ENCODE data around the gene DNAH11. TPM values are rescaled to one million over a fixed set of nuclear protein-coding genes. Genes with fewer than 3 reads are reported as not detected.

Gene DNAH11
- total RNA-seq, 4 donors from 2014 or later: 0.20 to 2.5 (median 0.71) TPM

DNA sequence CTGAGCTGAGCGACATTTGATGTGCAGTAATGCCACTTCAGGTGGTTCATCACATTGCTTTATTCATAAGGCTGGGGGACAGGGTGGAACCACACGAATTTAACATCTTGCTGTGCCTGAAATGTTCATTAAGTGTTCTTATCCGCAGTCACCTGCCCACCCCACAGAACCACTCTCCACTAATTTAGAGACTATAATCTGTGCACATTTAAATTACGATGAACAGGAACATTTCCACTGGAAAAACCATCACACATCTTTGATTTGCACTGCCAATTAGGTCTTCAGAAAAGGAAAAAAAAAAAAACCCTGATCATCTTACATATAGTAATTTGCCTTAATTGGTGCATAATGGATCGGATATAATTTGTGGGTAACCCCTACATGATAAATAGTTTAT is 400.6 kb downstream of the DNAH11 start:
- TF ChIP-seq, protein P1, sequence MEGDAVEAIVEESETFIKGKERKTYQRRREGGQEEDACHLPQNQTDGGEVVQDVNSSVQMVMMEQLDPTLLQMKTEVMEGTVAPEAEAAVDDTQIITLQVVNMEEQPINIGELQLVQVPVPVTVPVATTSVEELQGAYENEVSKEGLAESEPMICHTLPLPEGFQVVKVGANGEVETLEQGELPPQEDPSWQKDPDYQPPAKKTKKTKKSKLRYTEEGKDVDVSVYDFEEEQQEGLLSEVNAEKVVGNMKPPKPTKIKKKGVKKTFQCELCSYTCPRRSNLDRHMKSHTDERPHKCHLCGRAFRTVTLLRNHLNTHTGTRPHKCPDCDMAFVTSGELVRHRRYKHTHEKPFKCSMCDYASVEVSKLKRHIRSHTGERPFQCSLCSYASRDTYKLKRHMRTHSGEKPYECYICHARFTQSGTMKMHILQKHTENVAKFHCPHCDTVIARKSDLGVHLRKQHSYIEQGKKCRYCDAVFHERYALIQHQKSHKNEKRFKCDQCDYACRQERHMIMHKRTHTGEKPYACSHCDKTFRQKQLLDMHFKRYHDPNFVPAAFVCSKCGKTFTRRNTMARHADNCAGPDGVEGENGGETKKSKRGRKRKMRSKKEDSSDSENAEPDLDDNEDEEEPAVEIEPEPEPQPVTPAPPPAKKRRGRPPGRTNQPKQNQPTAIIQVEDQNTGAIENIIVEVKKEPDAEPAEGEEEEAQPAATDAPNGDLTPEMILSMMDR (IDR thresholded peaks at IDR 0.05): no peak
- TF ChIP-seq POLR2A (IDR thresholded peaks at IDR 0.05) (no peak), EP300 (IDR thresholded peaks at IDR 0.05) (no peak)
- Histone ChIP-seq H3K4me1 (peaks cover 0 to 27% (median 0%) of the 10 kb centered on the region in 4 donors), H3K27me3 (no peaks in the 10 kb centered on the region), H3K27ac (no peak overlapping the region), H3K36me3 (no peaks in the 10 kb centered on the region), H3K9me3 (no peaks in the 10 kb centered on the region), H3K4me3 (no peak overlapping the region)
- 86 to 89% methylated on average over 5 of the region's 5 CpGs for WGBS, 2 donors
- no peak for DNase-seq (ENCODE audit: low spot score in 2 of 2)

DNA sequence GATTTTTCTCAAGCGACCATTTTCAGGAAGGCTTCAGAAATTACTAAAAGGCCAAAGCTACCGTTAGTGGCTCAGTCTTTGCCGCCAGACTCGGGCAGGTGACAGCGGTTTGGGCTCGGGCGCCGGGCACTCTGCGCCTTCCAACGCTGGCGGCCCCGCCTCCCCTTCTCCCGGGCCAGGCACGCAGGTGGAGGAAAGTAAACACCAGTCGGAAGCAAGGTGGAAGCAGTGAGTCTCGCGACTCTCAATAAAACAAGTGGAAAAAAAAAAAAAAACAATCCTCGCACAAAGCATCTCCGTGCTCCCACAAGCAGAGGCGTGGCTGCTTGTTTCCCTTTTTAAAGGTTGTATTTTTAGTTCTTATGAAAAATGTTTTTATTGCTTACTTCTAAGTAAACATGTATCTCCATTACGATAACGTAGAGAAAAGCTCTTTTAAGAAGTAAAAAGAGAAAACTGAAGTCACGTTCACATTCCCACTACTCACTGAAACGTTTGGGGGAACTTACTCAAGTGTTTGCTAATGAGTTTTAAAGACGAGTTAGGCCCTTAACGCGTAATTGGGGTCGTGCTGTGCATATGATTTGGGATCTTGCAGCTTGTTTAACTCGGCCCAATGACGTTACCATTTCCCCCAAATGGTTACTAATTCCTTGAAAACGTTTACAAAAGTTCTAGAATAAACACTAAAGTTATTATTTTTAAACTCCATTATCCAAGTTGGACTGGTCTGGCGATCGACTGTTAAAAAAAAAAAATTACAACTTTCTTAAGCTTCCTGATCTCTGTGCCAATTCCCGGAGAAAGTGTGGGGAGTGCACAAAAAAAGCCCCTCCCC is 402.0 kb downstream of the DNAH11 start:
- H3K27me3 ChIP-seq: no peaks in the 10 kb centered on the region
- WGBS, 2 donors: 2% methylated on average over 34 of the region's 34 CpGs
- H3K4me1 ChIP-seq: peaks cover 0 to 24% (median 0%) of the 10 kb centered on the region in 4 donors
- DNase-seq (ENCODE audit: low spot score in 2 of 2): no peak
- no peaks in the 10 kb centered on the region for H3K9me3 ChIP-seq
- H3K27ac ChIP-seq: peak overlapping the region in 2 of 4 donors; percentile 78 to 86
- TF ChIP-seq, protein P1 (IDR thresholded peaks at IDR 0.05): no peak
- TF ChIP-seq EP300 (IDR thresholded peaks at IDR 0.05) (no peak), POLR2A (IDR thresholded peaks at IDR 0.05) (no peak)
- H3K4me3 ChIP-seq: peak overlapping the region; percentile 55 to 70 (median 63)
- H3K36me3 ChIP-seq: no peaks in the 10 kb centered on the region

DNA sequence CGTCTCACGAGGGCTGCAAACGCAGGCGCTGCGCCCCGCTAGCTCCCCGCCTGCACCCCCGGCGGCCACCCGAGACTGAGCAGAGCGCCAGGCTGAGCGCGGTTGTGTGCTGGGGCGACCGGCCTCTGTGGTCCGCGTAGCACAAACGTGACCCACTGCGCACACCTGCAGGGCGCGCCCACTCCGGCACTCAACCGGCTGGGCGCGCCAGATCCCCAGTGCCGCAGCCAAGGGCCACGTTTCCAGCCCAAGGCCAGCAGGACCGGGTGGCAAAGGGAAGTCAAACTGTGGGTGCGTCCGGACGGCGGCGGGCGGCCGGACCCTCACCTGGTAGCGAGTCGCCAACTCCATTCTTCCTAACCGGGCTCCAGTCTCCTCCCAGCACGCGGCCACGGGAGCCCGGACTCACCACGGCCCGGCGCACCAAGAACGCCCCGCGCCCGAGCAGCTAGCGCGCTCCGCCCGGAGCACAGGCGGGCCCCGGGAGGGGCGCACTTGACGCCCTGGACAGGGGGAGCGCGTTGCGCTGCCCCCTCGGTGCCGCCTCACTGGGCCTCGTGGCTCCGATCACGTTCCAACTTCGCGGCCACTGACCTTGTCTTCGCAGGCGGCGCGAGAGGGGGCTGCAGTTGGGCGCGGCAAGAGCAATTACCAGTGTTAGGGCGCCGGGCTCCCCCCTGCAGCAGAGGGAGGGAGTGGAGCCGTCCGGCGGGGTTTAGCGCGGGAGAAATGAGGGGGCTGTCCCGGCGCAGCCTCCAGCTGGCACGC is 402.8 kb downstream of the DNAH11 start, which contains the start of gene CDCA7L:
CDCA7L (minus strand) TSS at position 446 of the 768 bp plus-strand sequence; CDS start at position 351, 95 bp downstream.
- peak in 1 of 2 donors; percentile 41 for DNase-seq (ENCODE audit: low spot score in 2 of 2)
- H3K36me3 ChIP-seq: no peaks in the 10 kb centered on the region
- no peaks in the 10 kb centered on the region for H3K27me3 ChIP-seq
- peak within 1 kb of the TSS; percentile 55 to 70 (median 63) for H3K4me3 ChIP-seq
- 1% methylated on average over 33 to 75 of the region's 83 CpGs for WGBS, 2 donors
- peaks cover 0 to 24% (median 0%) of the 10 kb centered on the region in 4 donors for H3K4me1 ChIP-seq
- TF ChIP-seq, protein P1 (IDR thresholded peaks at IDR 0.05): peak in 1 of 5 experiments; percentile 37
- TF ChIP-seq POLR2A (IDR thresholded peaks at IDR 0.05) (peak in 1 of 2 donors; percentile 36), EP300 (IDR thresholded peaks at IDR 0.05) (peak in 1 of 2 donors; percentile 61)
- H3K9me3 ChIP-seq: no peaks in the 10 kb centered on the region
- H3K27ac ChIP-seq: peak within 1 kb of the TSS; percentile 57 to 86 (median 78)

DNA sequence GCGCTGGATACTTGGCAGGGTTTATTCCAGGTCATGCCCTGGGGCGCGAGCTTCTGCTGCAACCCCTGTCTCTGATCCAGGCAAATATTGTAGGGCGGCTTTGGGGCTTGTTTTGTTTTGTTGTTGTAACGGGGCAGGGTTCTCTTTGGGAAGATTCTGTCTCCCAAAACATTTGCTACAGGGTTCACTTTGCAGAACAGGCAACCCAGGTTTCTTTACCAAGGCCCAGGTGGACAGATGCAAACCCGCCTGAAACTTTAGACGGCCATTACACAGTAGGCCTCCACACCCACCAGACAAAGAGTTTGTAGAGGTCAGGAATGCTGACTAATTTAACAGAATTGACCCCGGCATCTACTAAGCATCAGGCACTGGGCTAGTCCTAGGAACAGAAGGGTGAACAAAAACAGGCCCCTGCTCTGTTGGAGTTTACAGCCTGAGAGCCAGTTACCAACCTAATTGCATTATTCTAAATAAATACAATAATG is 403.4 kb downstream of the DNAH11 start:
- TF ChIP-seq EP300 (IDR thresholded peaks at IDR 0.05) (no peak), POLR2A (IDR thresholded peaks at IDR 0.05) (no peak)
- TF ChIP-seq, protein P1 (IDR thresholded peaks at IDR 0.05): no peak
- no peak for DNase-seq (ENCODE audit: low spot score in 2 of 2)
- peaks cover 0 to 24% (median 0%) of the 10 kb centered on the region in 4 donors for H3K4me1 ChIP-seq
- H3K36me3 ChIP-seq: no peaks in the 10 kb centered on the region
- peak overlapping the region; percentile 55 to 70 (median 63) for H3K4me3 ChIP-seq
- H3K27ac ChIP-seq: peak overlapping the region in 3 of 4 donors; percentile 57 to 86 (median 79)
- H3K27me3 ChIP-seq: no peaks in the 10 kb centered on the region
- 18 to 20% methylated on average over 8 of the region's 8 CpGs for WGBS, 2 donors
- no peaks in the 10 kb centered on the region for H3K9me3 ChIP-seq

All from tibial nerve (tissue), 4 donors.